Measurements from ENCODE around the gene SMPD4.
"Not testable (repeated sequence)": the region's sequence is repeated elsewhere in the genome, so short reads cannot be mapped to it uniquely, and the experiment has no call there.

Gene SMPD4

DNA sequence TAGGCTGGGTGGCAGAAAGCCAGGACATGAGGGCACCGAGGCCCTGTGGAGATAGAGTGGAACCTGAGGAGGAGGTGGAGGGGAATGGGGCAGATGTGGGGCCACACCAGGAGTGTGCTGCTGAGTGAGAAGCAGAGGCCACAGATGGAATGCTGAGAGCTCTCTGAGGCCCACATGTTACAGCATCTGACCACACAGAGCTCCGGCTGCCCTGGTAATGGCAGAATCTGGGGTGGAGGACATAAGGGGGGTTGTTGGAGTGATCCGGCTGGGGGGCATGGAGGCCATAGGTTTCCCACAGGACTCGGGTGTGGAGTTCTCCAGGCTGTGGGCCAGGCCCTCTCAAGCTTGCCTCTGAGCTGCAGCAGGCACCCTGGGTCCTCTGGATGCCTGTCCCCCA lies 4.5 kb upstream of the SMPD4 start:
- DNase-seq, result no peak

DNA sequence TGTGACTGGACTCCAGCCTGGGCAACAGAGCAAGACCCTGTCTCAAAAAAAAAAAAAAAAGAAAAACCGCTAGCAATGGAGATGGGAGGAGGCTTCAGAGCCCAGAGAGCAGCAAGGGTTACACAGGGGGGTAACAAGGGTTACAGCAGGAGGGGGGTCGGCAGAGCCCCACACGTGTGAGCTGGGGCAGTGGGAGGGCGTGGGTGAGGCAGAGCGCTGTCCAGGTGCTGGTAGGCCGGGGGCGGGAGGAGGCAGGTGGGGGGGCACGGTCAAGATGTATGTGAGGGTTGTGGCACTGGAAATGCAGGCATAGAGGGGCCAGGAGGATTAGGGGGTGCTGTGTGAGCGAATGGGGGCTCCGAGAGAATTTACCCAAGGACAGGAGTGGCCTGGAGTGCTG lies 4.0 kb upstream of the SMPD4 start:
- no peak for DNase-seq

DNA sequence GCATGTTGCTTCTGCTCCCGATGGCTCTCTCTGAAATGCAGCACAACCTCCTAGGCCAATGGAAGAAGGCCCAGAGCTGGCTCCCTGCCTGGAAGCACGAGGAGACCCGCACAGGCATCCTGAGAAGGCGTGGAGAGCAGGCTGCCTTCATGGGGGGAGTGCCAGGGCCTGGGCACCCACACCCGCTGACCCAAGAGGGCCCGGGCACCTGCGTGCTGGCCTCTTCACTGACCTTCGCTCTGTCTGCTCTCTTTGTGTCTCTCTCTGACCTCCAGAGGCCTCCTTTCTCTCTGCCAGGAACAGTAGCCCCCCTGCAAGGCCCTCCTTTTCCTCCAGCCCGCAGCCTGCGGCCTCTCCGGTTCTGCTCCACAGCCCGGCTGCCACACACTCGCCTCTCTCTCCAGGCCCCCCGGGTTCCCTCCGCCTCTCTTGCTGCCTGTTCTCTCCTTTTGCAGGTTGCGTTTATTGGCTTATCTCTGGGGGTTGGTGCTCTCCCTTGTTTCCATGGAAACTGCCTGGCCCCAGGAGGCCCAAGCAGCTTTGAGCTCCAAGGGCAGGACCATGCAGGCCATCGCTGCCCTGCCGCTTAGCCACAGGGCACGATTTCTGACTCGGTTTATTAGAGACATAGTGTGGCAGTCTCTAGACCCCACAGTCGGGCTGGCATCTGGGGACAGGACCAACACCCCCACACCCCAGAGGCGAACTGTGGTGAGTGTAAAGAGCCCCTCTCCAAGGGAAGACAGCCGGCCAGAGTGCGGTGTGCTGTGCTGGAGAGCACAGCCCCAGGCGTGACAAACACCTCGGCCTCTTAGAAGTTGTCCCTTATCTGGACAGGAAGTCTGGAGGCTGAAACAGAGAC lies 2.3 kb upstream of the SMPD4 start:
- DNase-seq, result no peak

DNA sequence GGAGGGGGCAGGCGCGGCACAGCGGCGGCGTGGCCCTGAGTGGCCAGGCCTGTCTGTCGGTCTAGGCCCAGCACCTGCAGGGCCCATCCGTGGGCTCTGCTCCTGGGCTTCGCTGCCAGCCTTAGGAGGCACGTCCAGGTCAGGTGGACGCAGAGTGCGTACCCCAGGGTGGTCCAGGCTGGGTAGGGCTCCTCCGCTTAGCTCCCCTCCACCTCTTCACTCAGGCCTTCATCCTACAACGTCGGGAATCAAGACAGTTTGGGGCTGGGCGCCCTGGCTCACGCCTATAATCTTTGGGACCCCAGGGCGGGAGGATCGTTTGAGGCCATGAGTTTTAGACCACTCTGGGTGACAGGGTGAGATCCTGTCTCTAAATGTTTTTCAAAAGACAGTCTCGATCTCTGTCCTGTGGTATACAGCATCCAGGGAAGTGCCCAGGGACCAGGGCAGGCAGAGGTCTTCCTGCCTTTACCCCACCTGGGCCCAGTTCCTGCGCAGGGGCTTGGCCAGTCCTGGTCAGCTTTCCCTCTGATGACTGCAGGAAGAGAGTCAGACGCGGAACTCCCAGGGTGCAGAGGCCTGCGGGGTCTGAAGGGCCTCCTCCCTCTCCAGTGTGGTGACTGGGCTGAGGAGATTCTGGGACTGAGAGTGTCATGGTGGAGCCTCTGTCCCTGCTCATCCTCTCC lies 1.6 kb upstream of the SMPD4 start:
- DNase-seq, result not testable (repeated sequence)

DNA sequence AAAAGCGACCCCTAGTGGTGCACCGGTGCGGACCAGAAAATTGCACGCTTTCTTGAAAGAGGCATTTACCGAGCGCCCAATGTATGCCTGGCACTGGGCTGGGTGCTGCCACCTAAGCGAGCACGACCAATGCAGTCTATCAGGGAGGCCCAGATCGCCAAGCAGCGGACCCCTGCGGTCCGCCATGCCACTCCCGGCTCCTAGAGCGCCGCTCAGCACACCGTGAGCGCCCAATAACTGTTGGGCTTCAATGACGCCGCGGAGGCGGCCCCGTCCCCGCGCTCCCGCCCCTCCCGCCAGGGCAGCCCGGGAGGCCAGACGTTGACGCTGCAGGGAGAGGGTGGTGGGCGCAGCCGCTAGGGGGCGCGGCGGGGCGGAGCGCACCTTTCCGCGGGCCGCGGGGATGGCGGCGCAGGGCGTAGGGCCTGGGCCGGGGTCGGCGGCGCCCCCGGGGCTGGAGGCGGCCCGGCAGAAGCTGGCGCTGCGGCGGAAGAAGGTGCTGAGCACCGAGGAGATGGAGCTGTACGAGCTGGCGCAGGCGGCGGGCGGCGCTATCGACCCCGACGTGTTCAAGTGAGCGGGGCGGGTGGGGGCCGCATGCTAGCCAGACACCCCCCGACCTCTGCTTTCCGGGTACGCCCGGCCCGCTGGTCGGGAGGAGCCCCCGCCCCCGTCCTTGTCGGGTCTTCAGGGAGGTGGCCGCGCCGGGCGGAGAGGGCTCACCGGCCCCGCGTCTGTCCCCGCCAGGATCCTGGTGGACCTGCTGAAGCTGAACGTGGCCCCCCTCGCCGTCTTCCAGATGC lies 679 bp upstream of the SMPD4 start, which contains the start of gene MZT2B:
Gene MZT2B, plus strand, starts transcription at position 383 of the 803 bp plus-strand sequence. Its CDS starts 21 bp downstream, at position 404.
- peak; percentile 29 for DNase-seq

DNA sequence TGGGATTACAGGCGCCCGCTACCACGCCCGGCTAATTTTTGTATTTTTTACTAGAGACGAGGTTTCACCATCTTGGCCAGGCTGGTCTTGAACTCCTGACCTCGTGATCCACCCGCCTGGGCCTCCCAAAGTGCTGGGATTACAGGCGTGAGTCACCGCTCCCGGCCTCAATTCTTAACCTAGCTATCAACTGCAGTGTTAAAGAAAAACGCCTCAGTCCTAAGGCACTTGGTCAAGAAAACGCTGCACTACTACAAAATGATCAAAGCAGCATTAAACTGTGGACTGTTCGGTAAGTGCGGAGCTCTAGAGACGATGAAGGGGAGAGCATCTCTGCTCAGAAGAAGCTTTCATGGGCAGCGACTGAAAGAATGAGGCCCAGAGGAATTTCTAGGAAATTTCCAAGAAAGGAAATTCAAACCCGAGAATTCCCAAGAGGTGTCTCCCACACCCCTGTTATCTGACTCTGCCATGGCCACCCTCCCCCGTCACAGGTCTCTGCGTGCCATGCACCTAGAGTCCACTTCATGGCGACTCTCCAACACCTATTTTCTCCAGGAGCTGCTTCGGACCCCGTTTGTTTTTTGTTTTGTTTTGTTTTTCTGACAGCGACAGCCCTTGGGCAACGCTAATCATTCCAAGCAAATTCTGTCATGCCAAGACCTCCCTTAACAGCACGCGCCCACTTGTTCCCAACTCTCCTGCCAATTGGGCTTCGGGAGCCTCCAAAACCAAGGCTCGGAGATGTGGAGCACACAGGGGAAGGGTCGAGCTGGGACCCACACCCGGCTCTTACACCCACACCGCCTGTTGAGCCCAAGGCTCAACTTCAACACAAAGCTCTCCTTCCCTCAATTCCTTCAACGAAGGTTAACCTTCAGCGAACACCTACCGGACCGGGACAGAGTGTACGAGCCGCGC lies 738 bp downstream of the SMPD4 start:
- not testable (repeated sequence) for DNase-seq

GRCh38 chr2:130174866-130175265 lies 6.5 kb downstream of the SMPD4 start:
- not testable (repeated sequence) for DNase-seq

DNA sequence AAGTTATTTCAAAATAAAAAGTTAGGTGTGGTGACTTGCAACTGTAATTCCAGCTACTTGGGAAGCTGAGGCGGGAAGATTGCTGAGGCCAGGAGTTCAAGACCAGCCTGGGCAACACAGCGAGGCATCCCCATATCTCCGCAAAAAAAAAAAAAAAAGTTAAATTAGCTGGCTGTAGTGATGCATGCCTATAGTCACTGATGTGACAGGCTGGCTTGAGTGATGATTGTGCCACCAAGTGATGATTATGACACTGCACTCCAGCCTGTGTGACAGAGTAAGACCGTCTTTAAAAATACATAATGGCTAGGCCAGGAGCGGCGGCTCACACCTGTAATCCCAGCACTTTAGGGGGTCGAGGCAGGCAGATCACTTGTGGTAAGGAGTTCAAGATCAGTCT lies 11.5 kb downstream of the SMPD4 start:
- no peak for DNase-seq

DNA sequence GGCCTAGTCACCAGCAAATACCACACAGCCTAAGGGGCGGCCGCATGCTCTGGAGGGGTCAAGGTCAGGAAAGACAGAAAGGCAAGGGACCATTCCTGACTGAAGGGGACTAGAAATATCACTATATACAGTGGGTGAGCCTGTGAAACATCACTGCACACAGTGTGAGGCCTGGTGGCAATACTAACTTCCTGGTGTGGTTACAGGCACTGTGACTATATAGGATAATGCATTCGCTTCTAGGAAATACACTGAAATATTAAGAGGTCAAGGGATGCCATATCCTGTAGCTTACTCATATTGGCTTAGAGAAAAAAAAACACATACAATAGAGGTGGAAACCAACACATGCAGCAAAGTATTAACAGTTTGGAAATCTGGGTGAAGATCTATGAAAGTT lies 12.2 kb downstream of the SMPD4 start:
- DNase-seq, result not testable (repeated sequence)

GRCh38 chr2:130166611-130167010 lies 14.8 kb downstream of the SMPD4 start:
- DNase-seq, result not testable (repeated sequence)

GRCh38 chr2:130165293-130166016 lies 15.9 kb downstream of the SMPD4 start:
- DNase-seq, result no peak

GRCh38 chr2:130162968-130163367 lies 18.4 kb downstream of the SMPD4 start:
- DNase-seq, result no peak

GRCh38 chr2:130162486-130162885 lies 18.9 kb downstream of the SMPD4 start:
- DNase-seq, result not testable (repeated sequence)

- not testable (repeated sequence) for DNase-seq
Observed at GRCh38 chr2:130160838-130161705, 20.3 kb downstream of the SMPD4 start.

DNA sequence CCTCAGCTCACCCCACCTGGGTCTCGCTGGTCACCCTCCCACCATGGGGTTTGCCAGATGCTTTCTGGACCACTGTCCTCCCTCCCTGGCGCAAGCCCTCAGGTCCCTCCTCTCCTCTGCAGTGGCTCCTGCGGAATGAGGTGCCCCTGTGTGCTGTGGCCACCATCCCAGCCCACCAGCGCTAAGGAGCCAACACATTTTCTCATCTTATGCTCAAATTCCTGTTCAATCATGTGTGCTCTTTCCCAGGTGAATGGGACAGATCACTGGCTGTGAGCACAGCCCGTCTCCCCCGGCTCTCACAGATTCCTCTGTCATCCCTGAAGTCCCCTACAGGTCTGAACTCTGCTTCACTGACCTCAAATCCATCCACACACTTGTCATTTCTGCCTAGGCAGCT lies 21.3 kb downstream of the SMPD4 start:
- no peak for DNase-seq

GRCh38 chr2:130159376-130159775 lies 22.0 kb downstream of the SMPD4 start:
- DNase-seq, result not testable (repeated sequence)

DNA sequence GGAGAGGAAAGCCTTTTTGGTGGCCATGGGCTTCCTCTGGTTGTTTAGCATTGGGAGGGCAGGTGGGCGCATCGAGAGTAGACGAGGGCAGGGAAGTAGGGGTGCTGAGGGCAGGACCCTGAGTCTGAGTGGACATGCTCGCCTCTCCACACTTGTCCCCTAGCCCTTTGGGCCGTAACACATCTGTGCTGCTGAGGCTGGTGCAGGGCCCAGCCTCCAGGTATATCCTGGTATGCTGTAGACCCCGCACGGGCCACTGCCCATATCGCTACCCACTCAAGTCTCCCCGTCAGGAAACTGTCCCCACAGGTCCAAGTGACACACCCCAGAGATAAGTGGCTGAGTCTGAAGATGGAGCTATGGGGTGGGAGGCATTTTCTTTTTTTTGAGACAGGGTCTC lies 22.8 kb downstream of the SMPD4 start:
- DNase-seq, result no peak

GRCh38 chr2:130157825-130158514 lies 23.4 kb downstream of the SMPD4 start:
- DNase-seq, result not testable (repeated sequence)

GRCh38 chr2:130157354-130157753 lies 24.0 kb downstream of the SMPD4 start:
- not testable (repeated sequence) for DNase-seq

GRCh38 chr2:130156624-130157004 lies 24.8 kb downstream of the SMPD4 start:
- no peak for DNase-seq

Measured in amniotic stem cell (primary cell).